ENCODE results near the gene GLRX. TPM values are rescaled to one million over a fixed set of nuclear protein-coding genes. Genes with fewer than 3 reads are reported as not detected.
A peak's percentile ranks its signal among the peaks of the same experiment; 100 is the strongest.

Gene GLRX
- total and polyA plus RNA-seq, 2 of the 13 experiments (the other 11 are each of a cell fraction or from before 2014, with no cell fraction given): 63.8 to 499 TPM

DNA sequence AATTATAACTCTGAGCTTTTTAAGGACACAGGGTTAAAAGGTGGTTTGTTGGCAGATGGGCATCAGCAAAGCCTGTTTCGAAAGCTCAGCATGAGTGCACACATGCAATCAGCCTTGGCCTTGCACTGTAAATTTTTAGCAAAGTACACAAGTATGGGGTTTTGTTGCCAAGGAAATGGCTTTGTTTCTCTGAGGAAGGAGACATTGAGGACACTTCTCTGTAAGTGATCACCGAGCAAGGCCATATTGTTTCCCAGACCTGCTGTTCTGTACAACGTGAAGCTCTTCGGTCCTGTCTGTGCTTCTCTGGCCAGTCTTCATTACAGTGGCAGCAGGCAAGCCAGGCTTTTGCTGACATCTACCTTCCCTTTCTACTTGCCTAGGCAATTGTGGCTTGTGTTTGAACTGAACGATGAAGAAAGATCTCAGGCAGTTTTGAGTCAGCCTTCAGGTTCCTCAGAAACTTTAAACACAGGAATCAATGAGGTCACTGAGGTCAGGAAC lies 27.9 kb upstream of the GLRX start (continued):
- no peak for TF ChIP-seq TIGD3 (CRISPR knock-in tag; IDR thresholded peaks at IDR 0.05; ENCODE audit: borderline replicate concordance)
- peak; percentile 54 for TF ChIP-seq GATAD2A (CRISPR knock-in tag; IDR thresholded peaks at IDR 0.05)
- TF ChIP-seq ZNF292 (CRISPR knock-in tag; IDR thresholded peaks at IDR 0.05; ENCODE audit: borderline replicate concordance, low read depth): 0 out of 2 replicates have a peak, but pooled peaks have one; percentile 23
- TF ChIP-seq MIER2 (CRISPR knock-in tag; IDR thresholded peaks at IDR 0.05): 0 out of 2 replicates have a peak, but pooled peaks have one; percentile 8
- TF ChIP-seq ZSCAN25 (CRISPR knock-in tag; IDR thresholded peaks at IDR 0.05): no peak
- 0 out of 2 replicates have a peak, but pooled peaks have one; percentile 54 for TF ChIP-seq RBAK (CRISPR knock-in tag; IDR thresholded peaks at IDR 0.05)
- 0 out of 2 replicates have a peak, but pooled peaks have one; percentile 22 for TF ChIP-seq THRA (CRISPR knock-in tag; IDR thresholded peaks at IDR 0.05; ENCODE audit: borderline replicate concordance)
- 0 out of 2 replicates have a peak, but pooled peaks have one; percentile 43 for TF ChIP-seq ZNF335 (CRISPR knock-in tag; IDR thresholded peaks at IDR 0.05)
- TF ChIP-seq SALL1 (CRISPR knock-in tag; IDR thresholded peaks at IDR 0.05): peak; percentile 25
- no peak for TF ChIP-seq RBM39 (IDR thresholded peaks at IDR 0.05; ENCODE audit: low read depth, low read length, poor library complexity, severe bottlenecking)
- no peak for TF ChIP-seq SP2 (CRISPR knock-in tag; IDR thresholded peaks at IDR 0.05)
- no peak for TF ChIP-seq RNF2 (conservative IDR thresholded peaks at IDR 0.05; ENCODE audit: low read depth)
- TF ChIP-seq HIVEP1 (CRISPR knock-in tag; IDR thresholded peaks at IDR 0.05): no peak

Measured in HepG2 (cell line).